Activated T-helper 1 cell treated with anti-CD3 and anti-CD28 coated beads, Interleukin-2, amount 50 U/mL, for 16 hours (primary cell): ENCODE data around the gene CYB561D2.

ENCODE experiments used
- DNase-seq, 2 donors: peaks; one replicate each; pipeline ENCODE4 v3.0.0-alpha.2; 2020; ENCODE audit warnings: low read depth in 1 of 2, low spot score in 1 of 2

Gene CYB561D2

GRCh38 chr3:50323092-50323600 is 27.5 kb upstream of the CYB561D2 start:
- no peak for DNase-seq

- no peak for DNase-seq
These were observed 27.0 kb upstream of the CYB561D2 start for GRCh38 chr3:50323614-50324199.

- DNase-seq: peak in 1 of 2 donors; percentile 32
These were observed 26.1 kb upstream of the CYB561D2 start for GRCh38 chr3:50324351-50325112.

GRCh38 chr3:50325113-50325480 is 25.6 kb upstream of the CYB561D2 start:
- DNase-seq: no peak

GRCh38 chr3:50325497-50326181 is 25.0 kb upstream of the CYB561D2 start:
- DNase-seq: no peak

- DNase-seq: no peak
These were observed 24.5 kb upstream of the CYB561D2 start for GRCh38 chr3:50326182-50326541.

GRCh38 chr3:50327129-50327528 is 23.5 kb upstream of the CYB561D2 start:
- no peak for DNase-seq

- peak; percentile 90 for DNase-seq
These were observed 22.5 kb upstream of the CYB561D2 start, which contains the start of gene TUSC2 for GRCh38 chr3:50327943-50328691. TUSC2 (minus strand) TSS chr3:50328223; CDS start chr3:50328099, 124 bp downstream.

- DNase-seq: no peak
These were observed 20.3 kb upstream of the CYB561D2 start for GRCh38 chr3:50330330-50330729.

- no peak for DNase-seq
These were observed 19.2 kb upstream of the CYB561D2 start for GRCh38 chr3:50331364-50331907.

GRCh38 chr3:50333744-50334328 is 16.8 kb upstream of the CYB561D2 start:
- no peak for DNase-seq

GRCh38 chr3:50334339-50335075 is 16.2 kb upstream of the CYB561D2 start:
- DNase-seq: no peak

- DNase-seq: no peak
These were observed 14.0 kb upstream of the CYB561D2 start for GRCh38 chr3:50336452-50337174.

GRCh38 chr3:50337175-50337861 is 13.3 kb upstream of the CYB561D2 start:
- DNase-seq: peak; percentile 82 to 91

- no peak for DNase-seq
These were observed 11.7 kb upstream of the CYB561D2 start for GRCh38 chr3:50338965-50339364.

GRCh38 chr3:50339485-50340146 is 11.0 kb upstream of the CYB561D2 start:
- DNase-seq: no peak

- DNase-seq: no peak
These were observed 10.6 kb upstream of the CYB561D2 start for GRCh38 chr3:50340147-50340447.
